GM18517 (cell line): ENCODE results near the gene MTHFR.

Source experiments
- ATAC-seq: cut with Tn5 transposase; IDR thresholded peaks from one replicate; pipeline ENCODE4 v1.9.1; 2021; ENCODE audit warnings: mild to moderate bottlenecking, moderate library complexity; ENCODE audit not compliant: unreplicated experiment

MTHFR gene

DNA sequence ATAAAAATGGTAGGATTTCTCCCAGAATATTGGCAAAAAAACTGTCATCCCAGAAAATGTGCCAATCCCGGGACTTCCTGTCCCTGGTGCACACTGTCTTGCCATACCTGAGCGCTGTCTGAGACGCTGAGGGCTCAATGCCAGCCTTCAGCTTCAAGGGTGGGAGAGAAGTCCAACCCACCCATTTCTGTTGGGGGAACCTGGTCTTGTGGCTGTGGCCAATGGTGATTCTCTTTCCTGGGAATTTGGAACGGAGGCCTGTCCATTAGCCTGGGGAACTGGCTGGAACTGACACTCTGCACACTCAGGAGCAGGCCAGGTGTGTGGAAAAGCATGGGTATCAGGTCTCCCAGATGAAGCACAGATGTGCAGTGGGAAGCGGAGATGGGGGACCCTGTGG lies 6.7 kb downstream of the MTHFR start:
- no peak for ATAC-seq

DNA sequence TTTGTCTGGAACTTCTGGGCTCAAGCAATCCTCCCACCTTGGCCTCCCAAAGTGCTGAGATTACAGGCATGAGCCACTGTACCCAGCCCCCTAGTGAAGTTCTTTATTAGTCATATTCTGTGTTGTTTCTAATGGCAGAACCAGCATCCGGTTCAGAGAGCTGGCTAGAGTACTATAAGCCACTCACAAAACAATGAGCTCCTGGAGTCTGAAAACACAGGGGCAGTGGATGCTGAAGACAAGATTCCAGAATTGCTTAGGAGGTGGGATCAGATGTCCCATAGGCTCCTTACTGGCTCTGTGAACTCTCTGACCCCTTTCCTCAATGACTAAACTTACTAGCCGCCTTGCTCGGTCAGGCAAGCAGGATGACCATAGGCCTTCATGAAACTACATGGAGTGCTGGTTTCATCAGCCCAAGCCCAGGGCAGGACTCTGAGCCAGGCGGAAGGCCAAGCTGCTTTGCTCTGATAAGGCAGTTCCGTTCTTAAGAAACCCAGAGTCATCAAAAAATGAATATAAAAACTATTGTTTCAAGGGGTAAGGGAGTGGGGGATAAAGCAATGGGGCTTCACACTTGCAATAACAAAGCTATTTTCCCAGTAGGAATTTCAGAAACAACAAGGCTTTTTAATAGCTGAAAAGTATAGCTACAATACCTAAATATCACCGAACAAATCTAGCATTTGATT lies 8.1 kb downstream of the MTHFR start:
- ATAC-seq = no peak

DNA sequence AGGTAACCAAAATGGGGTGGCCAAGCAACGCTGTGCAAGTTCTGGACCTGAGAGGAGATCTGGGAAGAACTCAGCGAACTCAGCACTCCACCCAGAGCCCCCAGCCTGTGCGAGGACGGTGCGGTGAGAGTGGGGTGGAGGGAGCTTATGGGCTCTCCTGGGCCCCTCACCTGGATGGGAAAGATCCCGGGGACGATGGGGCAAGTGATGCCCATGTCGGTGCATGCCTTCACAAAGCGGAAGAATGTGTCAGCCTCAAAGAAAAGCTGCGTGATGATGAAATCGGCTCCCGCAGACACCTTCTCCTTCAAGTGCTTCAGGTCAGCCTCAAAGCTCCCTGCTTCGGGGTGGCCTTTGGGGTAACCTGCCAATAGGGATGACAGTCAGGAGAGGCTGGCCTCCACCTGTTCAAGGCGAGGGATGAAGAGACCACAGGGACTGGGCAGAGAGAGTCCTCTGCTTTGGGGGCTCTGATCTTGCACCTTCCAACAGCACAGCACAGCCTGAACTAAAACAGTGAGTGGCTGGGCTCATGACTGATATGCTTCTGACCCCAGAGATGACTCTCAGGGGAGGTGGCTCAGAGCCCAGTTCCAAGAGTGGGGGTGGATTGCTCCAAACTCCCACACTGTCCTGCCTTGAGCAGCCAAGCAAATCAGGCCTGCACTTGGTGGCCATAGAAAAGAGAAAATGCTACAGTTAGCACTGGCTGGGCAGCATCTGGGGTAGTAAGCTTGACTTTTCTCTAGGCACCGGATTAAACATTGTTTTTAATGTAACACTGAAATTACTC lies 9.5 kb downstream of the MTHFR start:
- ATAC-seq = no peak

DNA sequence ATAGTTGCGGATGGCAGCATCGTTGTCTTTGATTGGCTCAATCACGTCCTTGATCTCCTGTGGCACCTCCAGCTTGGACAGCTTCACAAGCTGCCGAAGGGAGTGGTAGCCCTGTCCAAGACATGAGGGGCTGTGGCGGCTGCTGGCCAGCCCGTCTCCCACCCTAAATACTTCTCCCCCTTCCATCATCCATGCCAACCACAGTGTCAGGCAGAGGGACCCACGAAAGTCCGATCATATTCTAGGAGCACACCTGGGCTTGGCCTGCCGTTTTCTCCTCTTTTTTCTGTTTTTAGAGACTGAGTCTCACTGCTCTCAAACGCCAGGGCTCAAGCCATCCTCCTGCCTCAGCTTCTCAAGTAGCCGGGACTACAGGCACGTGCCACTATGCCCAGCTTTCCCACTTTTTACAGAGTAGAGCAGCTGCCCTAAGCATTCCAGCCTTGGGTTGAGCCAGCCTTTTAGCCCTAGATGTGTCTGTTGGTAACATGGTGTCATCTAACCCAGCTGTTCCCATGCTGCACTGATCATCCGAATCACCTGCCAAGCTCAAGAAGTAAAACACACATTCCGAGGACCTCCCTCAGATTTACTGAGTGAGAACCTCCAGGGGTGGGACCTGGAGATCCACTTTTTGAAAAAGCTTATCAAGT lies 10.4 kb downstream of the MTHFR start:
- ATAC-seq = no peak

- no peak for ATAC-seq
Measured at GRCh38 chr1:11794446-11795237, 11.1 kb downstream of the MTHFR start.

DNA sequence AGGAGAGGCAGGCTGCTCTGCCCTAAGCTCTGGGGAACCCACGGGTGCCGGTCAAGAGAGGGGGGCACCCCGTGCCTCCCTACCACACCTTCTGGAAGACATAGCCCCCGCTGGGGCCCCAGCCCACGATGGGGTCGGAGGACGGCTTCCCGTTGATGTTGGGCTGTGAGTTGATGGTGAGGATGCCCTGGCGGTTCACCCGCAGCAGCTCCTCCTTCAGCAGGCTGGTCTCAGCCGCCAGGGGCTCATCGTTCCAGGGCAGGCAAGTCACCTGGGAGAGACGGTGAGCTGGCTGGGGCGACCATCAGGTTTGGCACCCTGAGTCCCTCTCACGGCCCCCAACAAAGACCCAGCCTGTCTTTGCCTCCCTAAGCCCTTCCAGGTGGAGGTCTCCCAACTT lies 11.9 kb downstream of the MTHFR start:
- ATAC-seq = no peak

DNA sequence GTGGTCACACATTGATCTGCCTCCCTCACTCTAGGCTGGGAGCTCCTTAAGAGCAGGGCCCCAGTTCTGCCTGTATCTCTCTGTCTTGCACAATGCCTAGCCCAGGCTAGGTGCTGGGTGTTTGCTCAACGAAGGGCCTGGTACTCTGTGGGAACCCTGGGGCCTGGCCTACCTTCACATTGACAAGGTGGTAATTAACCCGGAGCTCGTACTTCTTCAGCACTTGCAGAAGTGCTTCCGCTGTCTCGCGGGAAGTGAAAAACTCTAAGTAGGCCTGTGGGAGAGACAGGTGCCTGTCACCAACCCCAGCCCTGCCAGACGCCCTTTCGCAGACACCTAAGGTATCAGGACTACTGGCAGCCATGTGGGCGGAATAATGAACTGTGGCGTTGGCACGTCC lies 13.7 kb downstream of the MTHFR start:
- no peak for ATAC-seq

GRCh38 chr1:11790880-11791715 lies 14.7 kb downstream of the MTHFR start:
- no peak for ATAC-seq

DNA sequence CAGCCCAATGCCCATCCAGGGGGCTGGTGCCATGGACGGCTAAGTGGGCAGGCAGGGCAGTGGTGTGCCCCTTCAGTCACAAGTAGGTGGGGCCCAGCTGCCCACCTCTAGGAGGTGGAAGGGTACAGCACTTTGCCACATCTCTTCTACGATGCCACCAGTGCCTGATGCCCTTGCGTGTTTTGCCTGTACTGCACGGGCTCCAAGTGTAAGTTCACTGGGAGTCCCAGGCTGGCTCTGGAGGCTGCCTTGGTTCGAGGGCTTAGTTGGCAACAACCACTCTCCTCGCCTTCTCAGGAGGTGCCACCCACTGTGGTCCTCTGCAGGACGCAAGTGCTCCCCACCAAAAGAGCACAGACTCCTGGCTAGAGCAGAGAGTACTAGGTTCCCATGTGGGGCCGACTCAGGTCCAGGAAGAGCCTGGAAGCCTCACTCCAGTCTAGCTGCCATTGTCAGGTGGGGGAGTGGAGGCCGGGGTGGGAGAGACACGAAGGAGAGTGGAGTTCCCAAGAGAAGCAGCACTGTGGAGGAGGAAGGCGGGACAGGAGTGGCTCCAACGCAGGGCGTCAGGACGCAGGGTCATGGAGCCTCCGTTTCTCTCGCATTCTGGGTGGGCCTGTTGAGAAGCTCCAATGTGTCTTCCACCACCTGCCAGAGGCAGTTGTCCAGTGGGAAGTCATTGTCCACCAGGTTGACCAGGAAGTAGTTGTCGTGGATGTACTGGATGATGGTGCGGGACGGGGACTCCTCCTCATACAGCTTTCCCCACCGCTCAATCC lies 15.5 kb downstream of the MTHFR start:
- no peak for ATAC-seq

DNA sequence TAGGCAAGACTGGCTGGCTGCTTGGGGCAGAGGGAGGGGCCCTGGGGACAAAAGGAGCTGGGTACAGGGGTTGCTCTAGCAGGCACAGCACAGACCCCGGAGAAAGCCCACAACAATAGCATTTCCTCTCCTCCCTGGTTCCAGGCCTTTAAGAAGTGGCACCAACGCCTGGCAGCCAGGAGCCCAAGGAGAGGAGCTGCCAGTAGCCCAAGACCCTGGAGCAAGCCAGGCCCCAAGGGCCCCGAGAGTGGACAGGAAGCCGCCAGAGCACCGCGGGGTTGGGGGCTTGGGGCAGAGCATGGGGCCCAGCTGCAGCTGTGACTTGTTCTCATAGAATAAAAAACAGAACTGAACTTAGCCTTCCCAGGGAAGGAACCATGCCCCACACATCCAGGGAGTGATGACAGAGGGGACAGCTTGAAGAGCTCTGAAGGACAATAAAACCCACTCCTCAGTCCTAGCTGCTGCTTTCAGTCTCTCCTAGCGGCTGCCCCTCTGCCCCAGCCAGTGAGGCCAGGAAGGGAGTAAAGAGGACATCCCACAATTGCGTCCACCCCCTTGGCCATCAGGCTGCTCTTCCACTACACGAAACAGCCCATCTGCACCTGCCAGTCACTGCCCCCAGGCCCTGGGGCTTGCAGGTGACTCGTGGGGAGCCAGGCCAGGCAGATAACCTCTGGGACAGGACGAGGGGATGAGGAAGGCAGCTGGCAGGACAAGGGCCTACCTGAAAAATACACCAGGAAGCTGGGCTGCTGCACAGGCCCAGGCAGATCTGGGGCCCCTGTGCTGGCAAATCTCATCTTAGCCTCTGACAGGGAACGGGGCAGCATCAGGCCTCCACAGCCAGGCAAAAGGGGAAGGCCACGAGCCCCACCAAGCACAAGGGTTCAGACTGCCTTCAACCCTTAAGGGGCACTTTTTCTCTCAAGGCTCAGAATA lies 16.4 kb downstream of the MTHFR start:
- ATAC-seq = no peak

DNA sequence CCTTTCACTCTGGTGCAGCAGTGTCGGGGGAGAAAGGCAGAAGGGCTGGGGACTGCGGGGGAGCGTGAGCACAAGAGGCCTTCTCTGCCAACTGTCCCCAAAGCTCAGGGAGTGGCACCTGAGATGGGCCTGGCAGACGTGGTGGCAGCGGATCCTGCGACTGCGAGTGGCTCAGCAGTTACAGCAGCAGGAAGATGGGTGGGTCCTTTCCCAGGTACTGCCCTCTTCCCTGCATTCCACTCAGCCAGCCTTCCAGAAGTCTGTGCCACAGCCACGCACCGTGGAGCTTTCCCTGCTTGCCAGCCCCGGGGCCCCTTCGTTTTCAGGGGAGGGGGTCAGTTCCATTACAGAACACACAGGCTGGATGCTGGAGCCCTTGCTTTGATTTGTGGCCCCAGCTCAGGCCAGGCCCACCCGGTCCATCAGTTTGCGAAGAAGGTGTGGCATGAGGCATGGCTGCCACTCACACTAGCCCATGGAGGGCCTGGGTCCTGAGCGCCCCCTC lies 17.2 kb downstream of the MTHFR start:
- ATAC-seq = no peak

- ATAC-seq = no peak
Measured at GRCh38 chr1:11787804-11788436, 17.8 kb downstream of the MTHFR start.

DNA sequence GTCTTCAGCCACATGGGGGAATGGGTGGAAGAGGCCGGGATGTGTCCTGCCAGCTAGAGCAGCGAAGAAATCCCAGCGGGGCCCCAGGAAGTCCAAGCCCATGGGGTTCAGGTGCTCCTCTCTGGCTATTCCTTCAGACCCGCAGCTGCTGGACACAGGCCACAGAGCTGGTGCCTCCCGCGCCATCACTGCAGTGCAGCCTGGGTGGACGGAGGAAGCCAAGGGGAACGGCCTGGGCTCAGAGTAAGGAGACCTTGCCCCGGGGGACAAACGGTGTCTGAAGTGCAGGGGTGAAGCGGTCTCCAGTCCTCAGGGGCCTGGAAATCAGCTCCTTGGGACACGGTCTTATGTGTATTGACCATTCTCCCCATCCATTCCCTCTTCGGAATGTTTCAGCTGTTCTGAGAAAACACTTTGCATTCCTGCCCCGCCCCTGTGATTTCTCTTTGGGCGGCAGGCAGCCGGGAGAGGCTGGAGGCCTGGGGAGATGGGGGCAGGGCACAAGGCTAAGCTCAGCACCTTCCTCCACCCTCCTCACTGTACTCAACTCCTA lies 18.4 kb downstream of the MTHFR start:
- ATAC-seq = no peak

DNA sequence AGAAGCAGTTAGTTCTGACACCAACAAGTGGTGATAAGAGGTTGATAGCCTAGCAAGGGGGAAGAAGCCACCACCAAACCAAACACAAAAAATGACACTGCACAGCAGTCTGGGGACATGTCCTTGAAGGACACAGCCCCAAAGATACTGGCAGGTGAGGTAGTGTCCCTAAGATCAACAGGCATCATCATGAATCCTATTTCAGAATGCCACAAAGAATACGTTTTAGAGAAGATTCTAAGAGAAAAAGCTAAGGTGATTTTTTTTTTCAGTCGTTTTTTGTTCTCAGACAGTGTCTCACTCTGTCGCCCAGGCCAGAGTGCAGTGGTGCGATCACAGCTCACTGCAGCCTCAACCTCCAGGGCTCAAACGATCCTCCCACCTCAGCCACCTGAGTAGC lies 19.6 kb downstream of the MTHFR start:
- ATAC-seq = no peak

- ATAC-seq = no peak
Measured at GRCh38 chr1:11784993-11785769, 20.6 kb downstream of the MTHFR start.

DNA sequence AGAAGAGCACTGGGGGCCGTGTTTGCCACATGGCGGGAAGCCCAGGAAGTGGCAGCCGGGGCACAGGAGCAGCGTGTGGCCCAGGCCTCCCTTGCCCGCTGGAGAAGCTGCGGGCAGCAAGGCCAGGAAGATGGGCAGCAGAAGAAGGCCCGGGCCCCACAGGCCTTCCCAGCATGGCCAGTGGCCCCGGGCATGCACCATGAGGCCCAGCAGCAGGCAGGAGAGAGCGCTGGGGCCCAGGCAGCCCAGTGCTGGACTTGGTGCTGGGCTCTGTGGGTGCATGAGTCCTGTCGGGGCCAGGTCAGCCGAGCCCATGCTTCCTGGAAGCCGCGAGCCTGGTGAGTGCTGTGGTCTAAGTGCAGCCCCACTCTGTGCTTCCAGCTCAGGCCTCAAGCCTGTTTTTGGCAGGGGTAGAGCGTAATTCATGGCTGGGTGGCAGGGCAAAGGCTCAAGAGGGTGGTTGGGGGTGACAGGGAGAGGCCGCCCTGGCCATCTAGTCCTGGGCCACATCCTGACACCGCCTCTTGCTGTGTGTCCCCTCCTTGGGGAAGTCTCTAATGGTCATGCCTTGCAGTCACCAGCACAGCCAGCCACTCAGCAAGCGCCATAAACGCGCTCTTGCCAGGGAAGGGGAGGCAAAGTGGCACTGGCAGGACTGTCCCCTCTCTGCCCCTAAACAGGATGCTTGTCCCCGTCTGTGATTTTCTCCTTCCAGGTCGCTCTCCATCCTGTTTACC lies 21.3 kb downstream of the MTHFR start:
- ATAC-seq = no peak
